AML-193 (cell line): ENCODE data around the gene SCGB1C2.
"Not testable (repeated sequence)": the region's sequence is repeated elsewhere in the genome, so short reads cannot be mapped to it uniquely, and the experiment has no call there.

Experiments
- DNase-seq, 2 experiments: peaks; one replicate each; lab custom pipeline; 2025; lab: John Stamatoyannopoulos, UW

Gene SCGB1C2

DNA sequence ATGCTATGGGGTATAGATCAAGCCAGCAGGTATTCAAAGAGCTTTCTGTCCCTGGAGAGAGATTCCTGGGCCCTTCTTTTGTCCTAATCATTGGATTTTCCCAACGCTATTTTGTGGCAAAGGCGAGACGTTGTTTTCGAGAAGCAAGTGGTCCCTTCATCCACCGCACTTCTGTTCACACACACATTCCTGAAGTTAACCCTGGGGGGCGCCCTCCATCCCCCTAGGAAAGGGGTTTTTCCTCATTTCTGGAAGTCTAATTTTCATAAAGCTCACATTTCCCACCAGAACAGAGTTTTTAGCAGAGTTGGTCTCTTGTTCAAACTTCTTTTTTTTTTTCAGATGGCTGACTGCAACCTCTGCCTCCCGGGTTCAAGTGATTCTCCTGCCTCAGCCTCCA, 11.9 kb downstream of the SCGB1C2 start:
- no peak for DNase-seq

DNA sequence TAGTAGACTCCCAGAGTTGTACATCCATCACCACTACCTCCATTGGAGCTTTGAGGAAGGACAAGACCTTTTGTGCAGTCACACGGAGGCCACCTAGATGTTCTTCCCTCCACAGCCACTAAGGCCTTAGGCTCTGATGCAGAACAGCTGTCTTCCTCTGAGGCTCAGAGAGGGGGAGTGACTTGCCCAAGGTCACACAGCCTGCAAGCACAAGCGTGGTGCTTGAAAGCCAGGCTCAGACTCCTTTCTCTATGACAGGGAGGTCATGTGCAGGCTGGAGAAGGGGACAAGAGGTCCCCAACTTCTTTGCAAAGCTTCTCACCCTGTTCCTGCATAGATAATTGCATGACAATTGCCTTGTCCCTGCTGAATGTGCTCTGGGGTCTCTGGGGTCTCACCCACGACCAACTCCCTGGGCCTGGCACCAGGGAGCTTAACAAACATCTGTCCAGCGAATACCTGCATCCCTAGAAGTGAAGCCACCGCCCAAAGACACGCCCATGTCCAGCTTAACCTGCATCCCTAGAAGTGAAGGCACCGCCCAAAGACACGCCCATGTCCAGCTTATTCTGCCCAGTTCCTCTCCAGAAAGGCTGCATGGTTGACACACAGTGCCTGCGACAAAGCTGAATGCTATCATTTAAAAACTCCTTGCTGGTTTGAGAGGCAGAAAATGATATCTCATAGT, 12.7 kb downstream of the SCGB1C2 start:
- no peak for DNase-seq

DNA sequence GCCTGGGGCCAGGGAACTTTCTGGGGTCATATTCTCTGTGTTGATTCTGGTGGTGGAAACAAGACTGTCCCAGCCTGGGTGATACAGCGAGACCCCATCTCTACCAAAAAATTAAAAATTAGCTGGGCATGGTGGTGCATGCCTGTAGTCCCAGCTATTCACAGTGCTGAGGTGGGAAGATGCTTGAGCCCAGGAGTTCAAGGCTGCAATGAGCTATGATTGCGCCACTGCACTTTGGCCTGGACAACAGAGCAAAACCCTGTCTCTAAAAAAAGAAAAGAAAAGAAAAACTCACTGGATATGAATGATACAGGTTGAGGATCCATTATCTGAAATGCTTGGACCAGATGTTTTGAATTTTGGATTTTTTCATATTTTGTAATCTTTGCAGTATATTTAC, 13.6 kb downstream of the SCGB1C2 start:
- DNase-seq = no peak

DNA sequence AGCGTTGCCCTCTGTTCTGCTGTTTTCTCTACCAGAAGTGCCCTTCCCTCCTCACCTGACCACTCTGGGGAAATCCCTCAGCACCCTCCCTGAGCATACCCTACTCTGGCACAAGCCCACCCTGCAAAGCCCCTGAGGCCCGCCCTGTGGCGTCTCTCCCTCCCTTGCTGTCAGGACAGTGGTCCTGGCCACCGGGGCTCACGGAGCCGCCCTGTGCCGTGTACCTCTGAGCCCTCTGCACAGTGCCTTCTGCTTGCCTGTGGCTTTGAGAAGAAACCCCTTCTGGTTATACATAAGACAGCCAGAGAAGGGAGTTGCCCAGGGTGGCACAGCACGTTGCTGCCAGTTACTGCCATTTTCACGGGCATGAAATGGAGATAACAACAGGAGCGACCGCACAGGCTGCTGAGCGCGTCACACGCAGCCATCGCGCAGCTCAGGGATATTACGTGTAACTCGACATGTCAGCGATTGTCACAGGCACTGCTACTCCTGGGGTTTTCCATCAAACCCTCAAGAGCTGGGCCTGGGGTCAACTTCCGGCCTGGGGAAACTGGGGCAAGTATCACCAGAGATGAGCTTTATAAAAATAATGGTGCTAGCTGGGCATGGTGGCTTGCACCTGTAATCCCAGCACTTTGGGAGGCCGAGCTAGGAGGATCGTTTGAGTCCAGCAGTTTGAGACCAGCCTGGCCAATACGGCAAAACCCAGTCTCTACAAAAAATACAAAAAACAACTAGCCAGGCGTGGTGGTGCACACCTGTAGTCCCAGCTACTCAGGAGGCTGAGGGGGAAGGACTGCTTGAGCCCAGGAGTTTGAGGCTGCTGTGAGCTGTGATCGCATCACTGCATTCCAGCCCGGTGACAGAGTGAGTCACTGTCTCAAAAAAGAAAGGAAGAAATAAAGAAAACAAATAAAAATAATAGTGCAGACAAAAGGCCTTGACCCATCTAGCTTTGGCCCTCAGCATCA, 14.8 kb downstream of the SCGB1C2 start:
- DNase-seq = no peak

DNA sequence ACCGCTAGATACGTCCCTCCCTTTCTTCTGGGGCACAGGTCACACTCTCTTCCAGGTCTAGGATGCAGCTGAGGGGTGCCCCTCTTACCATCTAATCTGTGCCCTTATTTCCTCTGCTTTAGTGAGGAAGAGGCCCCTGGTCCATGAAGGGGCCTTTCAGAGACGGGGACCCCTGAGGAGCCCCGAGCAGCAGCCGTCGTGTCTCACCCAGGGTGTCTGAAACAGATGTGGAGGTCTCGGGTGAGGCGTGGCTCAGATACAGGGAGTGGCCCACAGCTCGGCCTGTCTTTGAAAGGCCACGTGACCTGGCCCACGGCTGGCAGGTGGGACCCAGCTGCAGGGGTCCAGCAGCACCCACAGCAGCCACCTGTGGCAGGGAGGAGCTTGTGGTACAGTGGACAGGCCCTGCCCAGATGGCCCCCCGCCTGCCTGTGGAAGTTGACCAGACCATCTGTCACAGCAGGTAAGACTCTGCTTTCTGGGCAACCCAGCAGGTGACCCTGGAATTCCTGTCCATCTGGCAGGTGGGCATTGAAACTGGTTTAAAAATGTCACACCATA, 15.6 kb downstream of the SCGB1C2 start:
- no peak for DNase-seq

DNA sequence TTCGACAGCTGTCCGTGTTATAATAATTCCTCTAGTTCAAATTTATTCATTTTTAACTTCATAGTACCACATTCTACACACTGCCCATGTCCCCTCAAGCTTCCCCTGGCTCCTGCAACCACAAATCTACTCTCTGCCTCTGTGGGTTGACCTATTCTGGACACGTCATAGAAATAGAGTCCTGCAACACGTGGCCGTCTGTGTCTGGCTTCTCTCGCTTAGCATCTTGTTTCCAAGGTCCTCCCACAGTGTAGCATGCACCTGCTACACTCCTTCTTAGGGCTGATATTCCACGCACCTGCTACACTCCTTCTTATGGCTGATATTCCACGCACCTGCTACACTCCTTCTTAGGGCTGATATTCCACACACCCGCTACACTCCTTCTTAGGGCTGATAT, 16.5 kb downstream of the SCGB1C2 start:
- no peak for DNase-seq

DNA sequence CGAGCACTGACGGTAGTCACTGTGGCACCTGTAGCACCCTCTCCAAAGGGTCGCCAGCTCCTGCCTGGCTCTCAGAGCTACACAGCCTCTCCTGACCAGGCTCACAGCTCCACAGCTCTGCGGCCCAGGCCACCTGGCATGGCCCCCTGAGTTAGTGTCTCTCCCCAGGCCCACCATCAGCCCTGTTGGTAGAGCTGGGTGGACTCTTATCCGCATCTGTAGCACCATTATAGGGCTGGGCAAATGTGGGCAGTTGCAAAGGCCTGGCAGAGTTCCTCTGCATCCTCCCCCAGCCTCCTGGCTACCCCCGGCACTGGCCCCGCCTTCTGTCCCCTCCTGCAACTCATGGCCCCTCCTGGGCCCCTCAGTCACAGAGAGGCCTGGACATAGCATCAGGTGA, 18.2 kb downstream of the SCGB1C2 start:
- DNase-seq = no peak

DNA sequence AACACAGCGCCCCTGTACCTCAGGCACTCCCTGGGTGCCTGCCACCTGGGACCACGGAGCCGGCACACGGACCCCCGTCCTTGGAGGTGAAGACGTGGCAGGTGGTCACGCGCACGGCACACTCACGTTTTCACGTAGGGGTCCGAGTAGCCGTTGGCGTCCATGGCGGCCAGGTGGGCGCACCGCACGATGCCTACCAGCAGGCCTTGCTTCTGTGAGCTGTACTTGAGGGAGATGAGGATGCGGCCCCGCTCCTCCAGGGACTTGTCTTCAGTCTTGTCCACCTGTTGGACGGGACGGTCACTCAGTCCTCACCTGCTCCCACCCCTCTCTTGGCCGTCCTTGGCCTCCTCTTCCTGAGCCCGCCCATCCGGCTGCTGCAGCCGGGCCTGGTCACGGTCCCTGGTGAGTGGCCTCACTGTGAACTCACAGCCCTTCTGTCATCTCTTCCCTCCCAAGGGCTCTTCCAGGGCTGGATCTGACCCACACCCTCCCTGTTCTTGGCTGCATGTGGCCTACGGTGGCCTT, 18.8 kb downstream of the SCGB1C2 start:
- DNase-seq = no peak

DNA sequence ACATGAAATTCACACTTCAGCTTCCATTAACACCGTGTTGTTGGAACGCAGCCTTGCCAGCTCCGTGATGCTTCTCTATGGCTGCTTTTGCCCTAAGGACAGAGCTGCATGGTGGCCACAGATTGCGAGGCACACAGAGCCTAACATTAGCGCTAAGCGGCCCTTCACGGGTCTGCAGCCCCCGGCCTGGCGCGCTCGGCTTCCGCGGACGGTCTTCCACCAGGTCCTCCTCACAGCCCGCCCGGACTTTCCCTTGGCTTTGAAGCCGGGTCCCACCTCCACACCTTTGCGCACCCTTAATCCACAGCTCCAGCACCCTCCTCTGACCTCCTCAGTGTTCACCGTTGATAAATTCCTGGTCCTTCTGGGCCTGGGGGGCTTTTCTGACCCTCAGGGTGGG, 19.6 kb downstream of the SCGB1C2 start:
- DNase-seq = no peak

DNA sequence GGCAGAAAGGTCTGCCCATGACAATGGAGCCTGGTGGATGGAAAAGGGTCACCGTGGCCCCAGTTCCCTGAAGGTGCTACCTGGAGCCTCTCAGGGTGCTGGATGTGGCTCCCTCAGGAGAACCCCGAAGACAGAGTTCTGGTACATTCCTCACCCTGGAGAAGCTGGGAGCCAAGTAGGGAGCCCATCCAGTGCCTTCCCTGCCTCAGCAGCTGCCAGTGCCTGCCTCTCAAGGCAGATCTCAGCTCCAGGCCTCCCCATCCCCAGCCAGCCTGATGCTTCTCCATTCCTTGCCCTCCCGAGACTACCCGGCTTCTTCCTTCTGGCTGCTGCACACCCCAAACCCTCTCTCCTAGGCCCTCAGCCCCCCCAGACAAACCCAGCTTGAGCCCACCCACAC, 20.5 kb downstream of the SCGB1C2 start:
- DNase-seq = no peak

DNA sequence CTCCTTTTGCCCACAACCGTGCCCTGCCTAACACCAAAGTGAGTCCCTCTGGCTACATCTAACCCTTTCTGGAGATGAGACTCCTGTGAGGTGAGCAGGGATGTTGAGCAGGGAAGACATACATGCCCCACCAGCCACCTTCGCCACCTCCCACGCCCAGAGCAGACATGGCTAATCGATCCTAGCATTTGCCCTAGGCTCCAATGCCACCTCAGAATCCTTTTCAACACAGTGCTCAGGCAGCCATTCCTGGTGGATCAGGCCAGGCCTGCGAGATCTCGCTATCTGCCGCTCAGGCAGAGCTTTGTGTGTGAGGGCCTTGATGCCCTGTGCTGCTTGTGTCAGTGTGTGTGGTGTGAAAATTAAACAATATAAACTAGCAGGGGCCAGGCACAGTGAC, 21.0 kb downstream of the SCGB1C2 start:
- DNase-seq = no peak

DNA sequence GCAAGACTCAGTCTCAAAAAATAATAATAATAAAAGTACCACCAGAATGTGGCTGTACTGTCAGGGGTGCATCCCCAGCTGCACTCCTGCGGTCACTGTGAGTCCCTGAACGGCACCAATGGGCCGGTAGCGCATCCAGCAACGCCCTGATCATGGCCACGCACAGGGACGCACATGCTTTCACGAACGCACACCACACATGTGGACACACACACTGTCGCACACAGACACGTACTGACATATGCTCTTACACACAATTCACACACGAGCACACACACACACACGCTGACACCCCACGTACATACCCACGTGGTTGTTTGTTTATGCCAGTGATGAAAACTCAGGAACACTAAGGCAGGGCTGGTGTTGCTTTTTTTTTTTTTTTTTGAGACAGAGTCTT, 22.2 kb downstream of the SCGB1C2 start:
- no peak for DNase-seq

DNA sequence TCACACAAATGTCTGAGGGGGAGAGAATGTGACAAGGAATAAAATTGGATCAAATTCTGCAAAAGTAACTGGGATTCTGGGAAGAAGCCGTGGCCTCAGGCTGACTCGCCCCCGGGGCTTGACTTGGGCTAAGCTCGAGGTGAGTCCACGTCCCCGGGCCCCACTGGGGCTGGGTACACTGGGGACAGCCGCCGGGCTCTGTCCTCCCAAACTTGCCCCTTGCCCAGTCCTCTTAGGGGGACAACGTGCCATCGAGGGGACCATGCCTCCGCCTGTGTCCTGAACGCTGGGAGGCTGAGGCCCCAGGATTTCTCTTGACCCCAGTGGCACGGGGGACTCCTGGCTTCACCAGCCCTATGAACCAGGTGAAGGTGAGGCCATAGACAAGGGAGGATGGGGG, 23.0 kb downstream of the SCGB1C2 start:
- no peak for DNase-seq

DNA sequence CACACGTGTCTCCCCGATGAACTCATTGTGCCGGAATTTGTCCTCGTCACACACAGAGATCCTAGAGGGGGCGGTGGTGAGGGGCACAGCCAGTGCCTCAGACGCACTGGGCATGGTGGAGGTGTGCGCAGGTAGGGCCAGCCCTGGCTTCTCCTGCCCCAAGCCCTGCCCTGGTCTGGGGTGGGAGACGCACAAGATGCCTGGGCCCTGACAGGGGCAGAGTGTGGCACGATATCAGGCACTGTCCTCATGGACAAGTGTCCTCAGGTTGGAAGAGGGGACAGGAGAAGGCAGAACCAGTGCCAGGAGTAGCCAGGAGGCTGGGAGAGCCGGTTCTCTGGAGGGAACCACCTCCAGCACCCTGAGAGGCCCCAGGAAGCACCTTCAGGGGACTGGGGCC, 24.1 kb downstream of the SCGB1C2 start:
- DNase-seq = no peak

DNA sequence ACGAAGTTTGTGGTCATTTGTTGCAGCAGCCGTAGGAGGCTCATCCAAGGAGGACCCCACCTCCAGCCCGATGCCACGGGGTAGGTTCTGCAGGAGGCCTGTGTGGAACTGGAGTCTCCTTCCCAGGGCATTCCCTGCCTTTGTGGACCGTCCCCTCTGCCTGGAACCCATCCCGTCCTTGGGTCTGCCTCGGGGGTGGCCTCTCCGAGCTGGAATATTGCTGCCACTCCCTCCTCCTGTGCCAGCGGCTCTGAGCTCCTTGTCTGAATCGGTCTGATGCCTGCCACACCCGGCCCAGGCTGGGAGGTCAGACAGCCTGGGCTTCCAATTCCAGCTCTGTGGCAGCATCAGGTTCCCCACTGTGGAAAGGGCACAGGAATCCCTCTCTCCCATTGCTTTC, 25.3 kb downstream of the SCGB1C2 start:
- DNase-seq = no peak

DNA sequence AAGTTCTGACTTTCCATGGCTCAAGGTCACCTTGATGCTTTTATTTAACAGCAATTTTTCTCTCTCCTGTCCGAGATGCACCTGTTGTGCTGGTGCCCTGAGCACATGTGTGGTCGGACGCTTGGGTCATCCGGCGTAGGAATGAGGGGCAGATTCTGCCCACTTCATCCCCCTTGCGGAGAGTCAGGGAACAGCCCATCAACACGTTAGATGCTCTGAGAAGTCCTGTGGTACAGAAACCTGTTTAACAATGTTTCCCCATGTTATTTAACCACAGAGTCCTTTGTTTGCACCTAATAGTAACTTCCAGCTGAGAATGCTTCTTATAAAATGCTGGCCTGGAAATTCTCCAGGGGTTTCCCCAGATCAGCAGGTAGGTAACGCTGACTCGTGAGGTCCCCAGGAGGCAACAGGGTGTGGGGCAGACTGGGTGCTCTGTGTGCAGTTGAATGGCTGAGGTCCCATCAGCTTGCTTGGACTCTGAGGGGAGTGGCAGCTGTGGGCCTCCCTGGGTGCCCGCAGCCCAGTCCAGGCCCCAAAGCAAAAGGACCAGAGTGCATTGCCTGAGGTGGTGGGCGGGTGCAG, 26.2 kb downstream of the SCGB1C2 start:
- no peak for DNase-seq

DNA sequence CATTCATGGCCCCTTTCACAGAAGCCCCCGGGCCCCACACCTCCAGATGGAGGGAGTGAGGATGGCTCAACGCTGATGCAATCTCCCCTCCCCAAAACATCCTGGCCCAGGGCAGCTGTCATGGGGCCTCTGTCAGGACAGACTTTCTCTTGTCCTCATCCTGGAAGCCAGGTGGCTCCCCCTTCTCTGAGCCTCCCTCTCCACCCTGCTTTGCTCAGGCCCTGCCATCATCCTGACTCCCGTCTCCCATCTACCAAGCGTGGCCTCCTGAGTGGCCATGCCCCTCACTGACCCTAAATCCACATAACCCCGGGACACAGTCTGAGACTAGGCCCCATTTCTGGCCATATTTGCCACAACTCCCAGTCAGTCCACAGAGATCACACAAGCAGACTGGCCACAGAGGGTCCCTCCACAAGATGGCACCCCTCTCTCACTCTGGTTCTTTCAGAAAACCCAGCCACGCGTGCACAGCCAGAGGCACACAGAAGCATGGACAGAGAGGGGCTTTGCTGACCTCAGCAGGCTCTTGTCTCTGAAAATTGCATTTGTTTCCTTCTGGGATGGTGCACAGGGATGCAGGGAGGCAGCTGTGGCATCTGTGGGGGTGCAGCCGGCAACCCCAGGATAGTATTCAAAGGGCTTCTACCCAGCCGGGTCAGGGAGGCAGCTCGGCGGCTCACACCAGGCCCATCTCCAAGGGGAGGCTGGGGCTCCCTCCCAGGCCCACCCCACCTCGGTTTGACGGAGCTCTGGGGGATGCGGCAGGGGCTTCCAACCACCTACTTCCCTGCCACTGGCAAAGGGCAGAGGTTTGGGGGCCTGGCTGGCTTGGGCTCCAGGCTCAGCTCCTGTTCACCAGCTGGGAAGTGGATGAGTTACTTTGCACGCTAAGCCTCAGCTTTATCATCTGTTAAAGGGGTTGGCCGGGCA, 27.2 kb downstream of the SCGB1C2 start:
- DNase-seq = no peak

DNA sequence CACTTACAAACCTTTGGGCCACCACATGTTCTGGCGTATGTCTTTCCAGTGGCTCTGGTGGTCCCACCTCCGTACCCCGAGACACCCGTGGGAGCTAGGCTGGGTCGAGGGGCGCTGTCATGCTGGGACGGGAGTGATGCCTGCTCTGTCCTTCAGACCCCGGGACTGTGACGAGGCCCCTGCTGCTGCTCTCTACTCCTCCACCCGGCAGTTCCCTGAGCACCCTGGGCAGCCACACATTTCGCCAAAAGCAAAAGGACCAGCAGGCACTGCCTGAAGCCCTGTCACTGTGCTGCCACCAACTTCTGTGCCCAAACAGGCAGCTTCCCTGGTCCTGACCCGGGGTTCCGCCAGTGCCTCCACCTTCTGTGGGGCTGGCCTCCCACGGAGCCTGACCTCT, 28.6 kb downstream of the SCGB1C2 start:
- DNase-seq = no peak

DNA sequence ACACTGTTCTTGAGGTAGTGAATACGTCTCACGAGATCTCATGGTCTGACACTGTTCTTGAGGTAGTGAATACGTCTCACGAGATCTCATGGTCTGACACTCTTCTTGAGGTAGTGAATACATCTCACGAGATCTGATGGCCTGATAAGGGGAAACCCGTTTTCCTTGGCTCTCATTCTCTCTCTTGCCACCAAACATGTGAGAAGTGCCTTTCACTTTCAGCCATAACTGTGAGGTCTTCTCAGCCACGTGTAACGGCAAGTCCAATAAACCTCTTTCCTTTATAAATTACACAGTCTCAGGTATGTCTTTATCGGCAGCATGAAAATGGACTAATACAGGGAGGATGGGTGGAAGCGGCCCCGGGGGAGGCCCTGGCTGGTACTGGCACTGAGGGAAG, 31.2 kb downstream of the SCGB1C2 start:
- not testable (repeated sequence) for DNase-seq

DNA sequence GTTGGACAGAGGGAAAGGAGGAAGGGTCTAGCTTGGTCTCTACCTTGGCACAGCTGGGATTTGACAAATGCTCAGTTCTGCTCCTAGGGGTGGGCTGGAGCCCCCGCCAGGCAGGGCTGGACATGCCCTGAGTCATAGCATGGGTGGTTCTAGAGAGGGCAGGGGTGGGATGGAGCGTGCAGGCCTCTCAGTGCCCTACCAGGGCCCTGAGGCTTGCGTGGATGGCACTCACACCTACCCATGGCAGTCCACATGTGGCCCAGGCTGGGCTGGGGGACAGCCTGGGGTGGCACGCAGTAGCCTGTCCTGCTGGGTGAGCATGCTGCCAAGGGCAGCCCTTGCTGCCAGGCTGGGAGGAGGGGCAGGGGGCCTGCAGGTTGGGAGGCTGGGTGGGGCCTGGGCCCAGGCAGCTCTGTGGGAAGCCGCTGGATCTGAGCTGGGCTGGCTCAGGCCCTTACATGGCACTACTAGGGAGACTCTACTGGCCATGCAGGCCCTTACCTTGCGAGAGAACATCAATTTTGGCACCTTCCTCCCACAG, 32.8 kb downstream of the SCGB1C2 start:
- no peak for DNase-seq

DNA sequence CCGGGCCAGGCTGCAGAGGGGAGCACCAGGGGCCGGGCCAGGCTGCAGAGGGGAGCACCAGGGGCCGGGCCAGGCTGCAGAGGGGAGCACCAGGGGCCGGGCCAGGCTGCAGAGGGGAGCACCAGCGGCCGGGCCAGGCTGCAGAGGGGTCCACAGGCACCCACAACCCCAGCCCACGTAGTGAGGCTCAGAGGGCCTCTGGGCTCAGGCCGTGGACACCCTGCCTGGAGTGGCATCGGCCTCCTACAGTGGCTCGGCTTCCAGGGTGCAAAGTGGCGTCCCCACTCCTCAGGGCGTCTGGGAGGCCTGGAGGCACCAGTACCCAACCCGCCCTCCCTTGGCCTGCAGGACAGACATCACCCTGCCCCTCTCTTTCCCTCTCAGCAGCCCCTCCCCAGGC, 34.5 kb downstream of the SCGB1C2 start:
- DNase-seq = no peak
